Astrocyte of the spinal cord (primary cell): ENCODE data around the gene NMUR2.

ENCODE experiments used
- DNase-seq: peaks from one replicate; pipeline ENCODE4 v3.0.0; 2011; ENCODE audit warnings: low read depth, low spot score
- H3K4me3 ChIP-seq: 2 replicates; pipeline ENCODE4 v1.5.1; 2011; ENCODE audit warnings: low read depth, mild to moderate bottlenecking, low read length, moderate library complexity
- in situ Hi-C: cut with HindIII; loops from 2 replicates; pipeline ENCODE4 v1.10.0; 2017; ENCODE audit warnings: low sequenced_read_pairs
- TF ChIP-seq, protein P1 (sequence below): IDR thresholded peaks from 2 replicates; pipeline ENCODE4 v1.5.1; 2012; ENCODE audit warnings: low read depth, mild to moderate bottlenecking, low read length, inconsistent platforms

Gene NMUR2

DNA sequence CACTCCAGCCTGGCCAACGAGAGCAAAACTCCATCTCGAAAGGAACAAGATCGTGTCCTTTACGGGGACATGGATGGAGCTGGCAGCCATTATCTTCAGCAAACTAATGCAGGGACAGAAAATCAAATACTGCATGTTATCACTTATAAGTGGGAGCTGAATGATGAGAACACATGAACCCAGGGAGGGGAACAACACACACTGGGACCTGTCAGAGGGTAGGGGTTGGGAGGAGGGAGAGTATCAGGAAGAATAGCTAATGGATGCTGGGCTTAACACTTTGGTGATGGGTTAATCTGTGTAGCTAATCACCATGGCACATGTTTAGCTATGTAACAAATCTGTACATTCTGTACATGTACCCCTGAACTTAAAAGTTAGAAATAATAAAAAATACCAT, 40.9 kb downstream of the NMUR2 start:
- no peak for DNase-seq
- H3K4me3 ChIP-seq: no peak overlapping the region
- TF ChIP-seq, protein P1, sequence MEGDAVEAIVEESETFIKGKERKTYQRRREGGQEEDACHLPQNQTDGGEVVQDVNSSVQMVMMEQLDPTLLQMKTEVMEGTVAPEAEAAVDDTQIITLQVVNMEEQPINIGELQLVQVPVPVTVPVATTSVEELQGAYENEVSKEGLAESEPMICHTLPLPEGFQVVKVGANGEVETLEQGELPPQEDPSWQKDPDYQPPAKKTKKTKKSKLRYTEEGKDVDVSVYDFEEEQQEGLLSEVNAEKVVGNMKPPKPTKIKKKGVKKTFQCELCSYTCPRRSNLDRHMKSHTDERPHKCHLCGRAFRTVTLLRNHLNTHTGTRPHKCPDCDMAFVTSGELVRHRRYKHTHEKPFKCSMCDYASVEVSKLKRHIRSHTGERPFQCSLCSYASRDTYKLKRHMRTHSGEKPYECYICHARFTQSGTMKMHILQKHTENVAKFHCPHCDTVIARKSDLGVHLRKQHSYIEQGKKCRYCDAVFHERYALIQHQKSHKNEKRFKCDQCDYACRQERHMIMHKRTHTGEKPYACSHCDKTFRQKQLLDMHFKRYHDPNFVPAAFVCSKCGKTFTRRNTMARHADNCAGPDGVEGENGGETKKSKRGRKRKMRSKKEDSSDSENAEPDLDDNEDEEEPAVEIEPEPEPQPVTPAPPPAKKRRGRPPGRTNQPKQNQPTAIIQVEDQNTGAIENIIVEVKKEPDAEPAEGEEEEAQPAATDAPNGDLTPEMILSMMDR: no peak
- in situ Hi-C loops: no loop called here

GRCh38 chr5:152358861-152359568, 46.1 kb downstream of the NMUR2 start:
- in situ Hi-C loops: no loop called here
- no peak overlapping the region for H3K4me3 ChIP-seq
- DNase-seq: no peak
- TF ChIP-seq, protein P1: no peak

DNA sequence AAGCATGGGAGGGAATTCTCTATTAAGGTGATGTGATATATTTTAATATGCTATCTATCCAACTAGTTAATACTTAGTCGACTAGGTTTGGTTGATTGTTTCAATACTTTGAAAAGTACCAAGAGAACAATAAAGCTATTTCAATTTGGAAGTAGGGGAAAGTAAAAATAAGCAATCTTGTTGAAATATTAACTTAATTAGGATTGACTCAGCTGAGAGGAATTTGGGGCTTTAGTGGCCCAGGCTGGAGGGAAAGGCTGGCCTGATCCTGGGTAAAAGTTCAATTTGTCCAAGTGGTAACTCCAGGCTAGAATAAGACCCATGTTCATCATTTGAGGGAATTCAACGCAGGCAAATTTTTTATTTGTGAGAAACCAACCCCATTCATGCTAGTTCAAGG, 48.6 kb downstream of the NMUR2 start:
- in situ Hi-C loops: no loop called here
- no peak overlapping the region for H3K4me3 ChIP-seq
- TF ChIP-seq, protein P1: no peak
- no peak for DNase-seq

DNA sequence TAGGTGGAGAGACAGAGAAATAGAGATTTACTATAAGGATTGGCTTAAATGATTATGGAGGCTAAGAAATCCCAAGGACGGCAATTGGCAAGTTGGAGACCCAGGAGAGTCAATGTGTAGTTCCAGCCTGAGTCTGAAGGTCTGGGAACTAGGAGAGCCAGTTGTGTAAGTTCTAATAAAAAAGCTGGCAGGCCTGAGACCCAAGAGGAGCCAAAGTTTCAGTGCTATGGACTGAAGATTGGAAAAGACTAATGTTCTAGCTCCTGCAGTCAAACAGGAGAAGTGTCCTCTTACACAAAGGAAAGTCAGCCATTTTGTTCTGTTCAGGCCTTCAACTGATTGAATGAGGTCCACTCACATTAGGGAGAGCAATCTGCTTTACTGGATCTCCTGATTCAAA, 50.0 kb downstream of the NMUR2 start:
- TF ChIP-seq, protein P1: no peak
- DNase-seq: no peak
- in situ Hi-C loops: no loop called here
- H3K4me3 ChIP-seq: no peak overlapping the region

DNA sequence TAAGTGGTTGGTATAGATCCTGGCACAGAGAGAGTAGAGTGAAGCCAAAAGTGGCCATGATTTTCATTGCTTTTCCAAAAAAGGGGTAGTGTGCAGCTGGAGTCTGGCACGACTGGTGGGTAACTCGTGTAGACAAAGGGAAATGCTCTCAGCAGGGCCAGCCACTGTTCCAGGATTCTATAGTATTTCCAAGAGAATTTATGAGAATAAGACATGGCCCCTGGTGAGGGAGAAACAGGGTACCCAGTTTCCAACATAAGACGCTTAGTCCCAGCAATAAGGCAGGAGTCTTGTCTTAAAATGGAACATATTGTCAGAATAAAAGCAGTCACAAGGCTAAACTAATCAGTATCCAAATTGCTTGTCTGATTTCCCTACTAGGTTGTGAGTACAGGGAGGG, 52.1 kb downstream of the NMUR2 start:
- no peak overlapping the region for H3K4me3 ChIP-seq
- no peak for DNase-seq
- TF ChIP-seq, protein P1: no peak
- in situ Hi-C loops: no loop called here

GRCh38 chr5:152349683-152350526, 55.2 kb downstream of the NMUR2 start:
- peak; percentile 12 for DNase-seq
- TF ChIP-seq, protein P1: peak; percentile 76
- in situ Hi-C loops: no loop called here

More at GRCh38 chr5:152349683-152350526, 55.2 kb downstream of the NMUR2 start:
- H3K4me3 ChIP-seq: no peak overlapping the region
